BLaER1 treated with 17β-estradiol and CSF1 and Interleukin-3, amounts not matched to agents 10 nM and 100 nM (cell line): ENCODE data around the gene TRPV2.
A peak's percentile ranks its signal among the peaks of the same experiment; 100 is the strongest.
"Not testable (repeated sequence)": the region's sequence is repeated elsewhere in the genome, so short reads cannot be mapped to it uniquely, and the experiment has no call there.

Source experiments
- H3K27ac ChIP-seq, 11 experiments: shearing (Covaris generic); formaldehyde crosslinking; 2 replicates each; pipeline ENCODE4 v1.8.1; 2022
- H3K27me3 ChIP-seq, 11 experiments: shearing (Covaris generic); formaldehyde crosslinking; 2 replicates each; pipeline ENCODE4 v1.8.1; 2022
- H3K36me3 ChIP-seq, 11 experiments: shearing (Covaris generic); formaldehyde crosslinking; 2 replicates each; pipeline ENCODE4 v1.8.1; 2022
- H3K4me1 ChIP-seq, 10 experiments: shearing (Covaris generic); formaldehyde crosslinking; 2 replicates each; pipeline ENCODE4 v1.8.1; 2022
- H3K4me2 ChIP-seq, 11 experiments: shearing (Covaris generic); formaldehyde crosslinking; 2 replicates each; pipeline ENCODE4 v1.8.1; 2022
- H3K4me3 ChIP-seq, 10 experiments: shearing (Covaris generic); formaldehyde crosslinking; 2 replicates each; pipeline ENCODE4 v1.8.1; 2022
- H3K9ac ChIP-seq, 11 experiments: shearing (Covaris generic); formaldehyde crosslinking; 2 replicates each; pipeline ENCODE4 v1.8.1; 2022
- H3K9me3 ChIP-seq, 11 experiments: shearing (Covaris generic); formaldehyde crosslinking; replicated peaks in 1 of 11; 2 replicates each; pipeline ENCODE4 v1.8.1; 2022
- H4K20me1 ChIP-seq, 11 experiments: shearing (Covaris generic); formaldehyde crosslinking; 2 replicates each; pipeline ENCODE4 v1.8.1; 2022
- Cebpa-rat ChIP-seq, 11 experiments: shearing (Covaris generic); IDR thresholded peaks; 2 replicates each; pipeline ENCODE4 v1.8.1; 2022

The TRPV2 gene

DNA sequence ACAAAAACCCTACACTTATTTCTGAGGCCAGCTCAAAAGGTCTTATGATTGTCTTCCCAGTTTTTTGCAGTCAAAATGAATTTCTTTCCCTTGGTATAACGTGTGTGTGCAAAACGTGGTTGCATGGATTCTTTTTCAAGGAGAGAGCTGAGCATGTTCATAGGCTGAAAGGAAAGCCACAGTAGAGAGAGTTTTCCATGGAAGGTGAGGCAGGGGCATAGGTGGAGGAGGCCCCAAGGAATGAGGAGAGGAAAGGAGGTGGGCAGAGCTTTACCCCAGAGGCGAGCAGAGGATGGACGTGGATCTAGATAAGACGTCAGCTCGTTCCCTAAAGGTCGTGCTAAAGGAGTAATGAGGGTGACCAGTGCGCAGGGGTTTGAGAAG, 22.8 kb downstream of the TRPV2 start:
- peaks cover 44 to 62% (median 54%) of the 10 kb centered on the region in 10 experiments for H3K4me1 ChIP-seq
- peak overlapping the region; percentile 19 to 95 (median 52); a peak in 18 of 20 replicates for H3K4me3 ChIP-seq

DNA sequence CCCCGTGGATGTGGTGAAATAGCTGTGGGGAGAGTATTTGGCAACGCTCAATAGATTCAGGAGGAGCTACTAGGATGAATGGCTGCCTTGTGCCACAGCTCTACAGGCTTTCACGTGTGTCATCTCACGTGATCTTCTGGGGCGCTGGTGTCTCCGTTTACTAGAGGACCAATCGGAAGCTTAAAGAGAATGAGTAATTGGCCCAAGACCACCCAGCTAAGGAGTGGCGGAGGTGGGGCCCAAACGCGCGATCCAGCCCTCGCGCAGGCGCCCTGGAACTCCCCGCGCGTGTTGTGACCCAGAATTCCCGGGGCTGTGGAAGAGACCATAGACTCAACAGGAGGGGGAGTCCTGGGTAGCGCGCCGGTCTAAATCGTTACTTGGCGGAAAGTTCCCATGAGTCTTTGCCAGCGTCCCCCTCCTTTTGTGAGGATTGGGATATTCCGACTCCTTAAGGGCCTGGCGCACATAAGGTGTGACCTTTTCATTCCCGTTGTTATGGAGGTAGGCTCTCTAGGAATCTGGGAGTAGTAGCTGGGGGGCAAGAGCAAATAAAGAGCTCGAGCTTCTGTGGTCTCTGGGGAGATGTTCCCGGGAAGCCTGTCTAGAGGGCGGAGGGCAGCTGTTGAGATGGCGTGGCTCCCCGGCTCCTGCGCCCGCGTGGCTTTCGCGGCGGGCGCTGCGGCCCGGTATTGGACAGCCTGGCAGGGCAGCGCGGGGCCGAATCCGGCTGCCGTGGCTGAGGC, 23.4 kb downstream of the TRPV2 start:
- H3K9ac ChIP-seq = peak overlapping the region; percentile 90 to 99 (median 94)
- H3K4me3 ChIP-seq = peak overlapping the region; percentile 86 to 99 (median 96)
- peaks cover 40 to 44% (median 43%) of the 10 kb centered on the region in 11 experiments for H3K36me3 ChIP-seq
- peak overlapping the region; percentile 76 to 99 (median 92) for H3K27ac ChIP-seq
- peak in 2 of 11 experiments; percentile 43 to 63; a peak in 1 of 22 replicates for TF ChIP-seq Cebpa-rat (IDR thresholded peaks at IDR 0.05)
- H3K4me2 ChIP-seq = peak overlapping the region; percentile 91 to 99 (median 97)
- H3K4me1 ChIP-seq = peaks cover 46 to 67% (median 59%) of the 10 kb centered on the region in 10 experiments
- peaks cover 38 to 54% (median 41%) of the 10 kb centered on the region in 11 experiments for H4K20me1 ChIP-seq
- no peaks in the 10 kb centered on the region; a peak in 1 of 22 replicates for H3K9me3 ChIP-seq
- H3K27me3 ChIP-seq = no peaks in the 10 kb centered on the region

More for the DNA sequence above, 22.8 kb downstream of the TRPV2 start:
- Histone ChIP-seq H3K9me3 (no peaks in the 10 kb centered on the region; a peak in 1 of 22 replicates), H3K36me3 (peaks cover 36 to 44% (median 39%) of the 10 kb centered on the region in 11 experiments), H4K20me1 (peaks cover 32 to 54% (median 35%) of the 10 kb centered on the region in 11 experiments), H3K27ac (peak overlapping the region; percentile 21 to 99 (median 92); a peak in 21 of 22 replicates), H3K4me2 (peak overlapping the region; percentile 54 to 99 (median 80)), H3K27me3 (no peaks in the 10 kb centered on the region), H3K9ac (peak overlapping the region; percentile 60 to 99 (median 94); a peak in 20 of 22 replicates)
- TF ChIP-seq Cebpa-rat (IDR thresholded peaks at IDR 0.05) = no peak; a peak in 1 of 22 replicates

DNA sequence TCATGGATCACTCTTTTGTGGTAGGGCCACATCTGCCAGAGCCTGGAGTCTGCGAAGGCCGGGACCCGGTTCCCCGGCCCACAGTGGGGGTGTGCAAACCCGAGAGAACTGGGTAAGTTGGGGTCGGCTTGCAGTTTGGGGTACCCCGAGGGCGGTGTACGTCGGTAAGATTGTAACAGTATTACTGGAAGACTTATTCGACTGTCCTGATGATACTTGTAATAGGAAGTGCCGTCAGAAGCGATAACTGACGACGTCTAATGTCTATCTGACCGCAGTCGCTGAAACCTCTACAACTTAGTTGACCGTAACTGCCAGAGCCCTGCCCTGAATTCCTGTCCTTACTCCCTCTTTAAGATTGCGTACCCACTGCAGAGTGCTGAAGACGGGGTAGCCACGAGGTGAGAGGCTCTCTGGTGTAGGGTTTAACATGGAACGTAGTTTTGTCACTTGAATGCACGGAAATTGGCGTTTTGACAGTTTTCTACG, 24.0 kb downstream of the TRPV2 start:
- TF ChIP-seq Cebpa-rat (IDR thresholded peaks at IDR 0.05) = no peak

DNA sequence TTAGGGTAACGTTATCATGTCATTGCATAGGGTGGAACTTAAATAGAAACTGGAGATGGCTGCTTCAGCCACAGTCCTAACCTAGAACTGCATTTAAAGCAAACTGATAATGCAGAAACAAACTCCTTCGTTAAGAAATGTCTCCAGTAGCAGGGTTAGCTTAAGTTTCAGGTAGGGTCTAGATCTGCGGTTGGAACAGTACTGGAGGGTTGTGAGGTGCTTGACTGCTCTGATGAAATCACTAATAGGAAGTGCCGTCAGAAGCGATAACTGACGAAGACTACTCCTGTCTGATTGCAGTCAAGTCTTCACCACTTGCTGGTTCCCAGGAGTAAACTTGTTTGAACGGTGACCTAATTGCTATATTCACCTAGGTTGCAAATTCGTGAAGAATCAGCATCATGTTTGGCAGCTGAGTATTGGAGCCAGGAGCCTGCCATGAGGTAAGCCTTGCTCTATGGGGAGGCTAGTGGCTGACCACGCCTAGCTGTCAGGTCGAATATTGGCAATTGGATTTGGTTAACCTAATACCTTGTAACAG, 24.5 kb downstream of the TRPV2 start:
- H3K4me3 ChIP-seq = peak overlapping the region; percentile 86 to 99 (median 96)
- H3K9ac ChIP-seq = peak overlapping the region; percentile 90 to 99 (median 94)
- no peaks in the 10 kb centered on the region for H3K27me3 ChIP-seq
- peak overlapping the region; percentile 76 to 99 (median 92) for H3K27ac ChIP-seq
- peaks cover 57 to 71% (median 64%) of the 10 kb centered on the region in 10 experiments for H3K4me1 ChIP-seq
- peak in 1 of 11 experiments; percentile 38; a peak in 1 of 22 replicates for TF ChIP-seq Cebpa-rat (IDR thresholded peaks at IDR 0.05)
- no peaks in the 10 kb centered on the region; a peak in 1 of 22 replicates for H3K9me3 ChIP-seq
- peaks cover 48 to 59% (median 52%) of the 10 kb centered on the region in 11 experiments for H4K20me1 ChIP-seq
- peaks cover 47 to 56% (median 51%) of the 10 kb centered on the region in 11 experiments for H3K36me3 ChIP-seq
- peak overlapping the region; percentile 91 to 99 (median 97) for H3K4me2 ChIP-seq

More for the DNA sequence above, 24.0 kb downstream of the TRPV2 start:
- H3K9me3 ChIP-seq = no peaks in the 10 kb centered on the region; a peak in 1 of 22 replicates
- H3K4me3 ChIP-seq = peak overlapping the region; percentile 86 to 99 (median 96)
- peak overlapping the region; percentile 91 to 99 (median 97) for H3K4me2 ChIP-seq
- H3K36me3 ChIP-seq = peaks cover 44 to 50% (median 48%) of the 10 kb centered on the region in 11 experiments
- H3K27ac ChIP-seq = peak overlapping the region; percentile 76 to 99 (median 92)
- peak overlapping the region; percentile 90 to 99 (median 94) for H3K9ac ChIP-seq
- H4K20me1 ChIP-seq = peaks cover 44 to 59% (median 47%) of the 10 kb centered on the region in 11 experiments
- H3K4me1 ChIP-seq = peaks cover 51 to 71% (median 64%) of the 10 kb centered on the region in 10 experiments
- no peaks in the 10 kb centered on the region for H3K27me3 ChIP-seq

DNA sequence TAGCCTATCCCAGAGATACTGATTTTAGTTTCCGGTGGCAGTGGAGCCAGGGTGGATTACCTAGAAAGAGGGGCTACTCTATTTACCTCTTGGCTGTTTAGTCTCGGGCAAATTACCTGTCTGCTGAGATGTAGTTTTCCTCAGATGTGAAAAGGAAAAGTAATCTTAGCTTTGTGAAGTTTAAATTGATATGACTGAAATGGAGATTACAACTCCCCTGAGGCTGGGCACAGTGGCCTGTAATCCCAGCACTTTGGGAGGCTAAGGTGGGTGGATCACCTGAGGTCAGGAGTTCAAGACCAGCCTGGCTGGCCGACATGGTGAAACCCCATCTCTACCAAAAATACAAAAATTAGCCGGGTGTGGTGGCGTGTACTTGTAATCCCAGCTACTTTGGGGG, 25.0 kb downstream of the TRPV2 start:
- peak overlapping the region; percentile 86 to 99 (median 96) for H3K4me3 ChIP-seq
- H3K9ac ChIP-seq = peak overlapping the region; percentile 90 to 99 (median 94)
- peaks cover 50 to 59% (median 57%) of the 10 kb centered on the region in 11 experiments for H4K20me1 ChIP-seq
- peaks cover 56 to 70% (median 64%) of the 10 kb centered on the region in 10 experiments for H3K4me1 ChIP-seq
- peaks cover 50 to 60% (median 55%) of the 10 kb centered on the region in 11 experiments for H3K36me3 ChIP-seq
- peak overlapping the region; percentile 91 to 99 (median 97) for H3K4me2 ChIP-seq
- peak overlapping the region; percentile 76 to 99 (median 92); a peak in 21 of 22 replicates for H3K27ac ChIP-seq
- H3K9me3 ChIP-seq, H3K27me3 ChIP-seq: not testable (repeated sequence)

DNA sequence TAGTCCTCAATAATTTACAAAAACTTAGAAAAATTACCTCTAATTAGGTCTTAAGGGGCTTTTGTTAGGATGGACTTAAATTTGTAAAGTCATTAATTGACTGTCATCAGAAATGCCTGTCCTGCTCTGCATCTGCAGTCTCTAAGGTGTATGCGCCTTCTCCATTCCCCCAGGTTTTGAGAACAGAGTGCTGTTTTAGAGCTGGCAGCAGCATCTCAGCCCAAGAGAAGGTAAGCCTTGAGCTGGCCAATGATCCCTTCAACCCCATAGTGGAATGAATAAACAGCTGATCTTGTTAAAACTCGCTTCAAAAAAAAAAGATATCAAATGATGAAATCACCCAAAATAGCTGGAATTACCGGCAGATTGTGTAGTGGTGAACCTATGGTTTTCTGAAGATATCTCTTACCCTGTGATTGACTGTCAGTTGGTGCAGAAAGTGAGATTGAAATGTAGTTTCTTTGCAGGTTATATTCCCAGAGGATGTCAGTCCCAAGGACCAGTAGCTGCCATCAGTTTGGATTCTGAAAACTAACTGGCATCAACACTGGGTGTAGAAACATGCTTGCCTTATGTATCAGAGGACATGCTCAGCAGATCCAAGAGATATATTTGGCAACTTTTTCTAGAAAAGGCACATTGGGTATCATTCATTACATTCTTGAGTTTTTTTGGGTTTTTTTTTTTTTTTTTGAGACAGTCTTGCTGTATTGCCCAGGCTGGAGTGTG, 25.7 kb downstream of the TRPV2 start:
- Histone ChIP-seq H3K4me2 (peak overlapping the region; percentile 91 to 99 (median 97)), H3K9ac (peak overlapping the region; percentile 90 to 99 (median 94)), H3K27ac (peak overlapping the region in 10 of 11 experiments; percentile 86 to 99 (median 92); a peak in 19 of 22 replicates), H3K27me3 (no peaks in the 10 kb centered on the region), H4K20me1 (peaks cover 57 to 66% (median 64%) of the 10 kb centered on the region in 11 experiments), H3K9me3 (no peaks in the 10 kb centered on the region; a peak in 1 of 22 replicates), H3K4me1 (peaks cover 54 to 69% (median 66%) of the 10 kb centered on the region in 10 experiments), H3K36me3 (peaks cover 56 to 68% (median 62%) of the 10 kb centered on the region in 11 experiments), H3K4me3 (peak overlapping the region; percentile 86 to 99 (median 96); a peak in 19 of 20 replicates)
- no peak for TF ChIP-seq Cebpa-rat (IDR thresholded peaks at IDR 0.05)

DNA sequence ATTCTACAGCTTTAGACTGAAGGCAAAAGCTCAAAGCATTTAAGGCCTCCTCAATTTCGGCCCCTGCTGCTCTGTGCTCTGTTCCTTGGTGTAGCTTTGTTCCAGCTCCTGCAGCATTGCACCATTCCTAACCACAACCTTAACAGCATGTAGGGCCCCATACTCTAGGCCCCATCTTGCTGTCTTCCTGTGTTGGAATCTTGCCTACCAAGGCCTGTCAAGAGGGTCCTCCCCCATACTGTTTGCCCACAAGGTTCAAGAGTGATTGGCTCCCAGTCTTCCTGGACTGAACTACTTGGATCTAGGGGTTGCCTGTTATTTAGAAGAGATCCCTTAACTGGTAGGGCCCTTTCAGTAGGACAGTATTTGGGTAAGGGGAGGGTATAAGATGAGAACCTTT, 26.8 kb downstream of the TRPV2 start:
- TF ChIP-seq Cebpa-rat (IDR thresholded peaks at IDR 0.05) = peak in 2 of 11 experiments; percentile 22 to 39; a peak in 2 of 22 replicates
- Histone ChIP-seq H3K9me3 (no peaks in the 10 kb centered on the region; a peak in 1 of 22 replicates), H4K20me1 (peaks cover 68 to 77% (median 75%) of the 10 kb centered on the region in 11 experiments), H3K27me3 (no peaks in the 10 kb centered on the region), H3K9ac (peak overlapping the region; percentile 51 to 99 (median 94)), H3K36me3 (peaks cover 67 to 78% (median 73%) of the 10 kb centered on the region in 11 experiments), H3K4me2 (peak overlapping the region; percentile 91 to 99 (median 97)), H3K4me1 (peaks cover 54 to 79% (median 72%) of the 10 kb centered on the region in 10 experiments), H3K4me3 (peak overlapping the region in 9 of 10 experiments; percentile 86 to 99 (median 97); a peak in 16 of 20 replicates), H3K27ac (peak overlapping the region in 10 of 11 experiments; percentile 4 to 99 (median 92); a peak in 17 of 22 replicates)
